Astrocyte (in vitro differentiated cells and primary cell): ENCODE measurements around the gene HMCES. TPM values are rescaled to one million over a fixed set of nuclear protein-coding genes. Genes with fewer than 3 reads are reported as not detected.

Experiments used
- DNase-seq: peaks from one replicate; pipeline ENCODE4 v3.0.0-alpha.2; 2010; ENCODE audit warnings: low read depth
- FAIRE-seq: peaks from 2 replicates; lab custom pipeline; 2011; peaks lifted over from hg19 to GRCh38; lab: Jason Lieb, UNC
- H2AFZ ChIP-seq: 2 replicates; pipeline ENCODE4 v1.6.0; 2012; ENCODE audit warnings: low read depth, low read length, inconsistent platforms
- H3K27ac ChIP-seq: 2 replicates; pipeline ENCODE4 v1.5.1; 2011; ENCODE audit warnings: low read depth, low read length, inconsistent platforms
- H3K27me3 ChIP-seq: 2 replicates; pipeline ENCODE4 v1.6.0; 2011; ENCODE audit warnings: low read length, inconsistent platforms; ENCODE audit not compliant: insufficient read depth
- H3K36me3 ChIP-seq: 2 replicates; pipeline ENCODE4 v1.5.1; 2011; ENCODE audit warnings: low read length, inconsistent platforms; ENCODE audit not compliant: insufficient read depth
- H3K4me1 ChIP-seq: 2 replicates; pipeline ENCODE4 v1.5.1; 2011; ENCODE audit warnings: low read length, inconsistent platforms; ENCODE audit not compliant: insufficient read depth
- H3K4me2 ChIP-seq: 2 replicates; pipeline ENCODE4 v1.6.0; 2012; ENCODE audit warnings: low read length, inconsistent platforms
- H3K4me3 ChIP-seq: 2 replicates; pipeline ENCODE4 v1.5.1; 2011; ENCODE audit warnings: low read depth, mild to moderate bottlenecking, low read length, inconsistent platforms; ENCODE audit not compliant: insufficient read depth
- H3K79me2 ChIP-seq: 2 replicates; pipeline ENCODE4 v1.6.0; 2012; ENCODE audit warnings: mild to moderate bottlenecking, low read length, inconsistent platforms; ENCODE audit not compliant: insufficient read depth
- H3K9ac ChIP-seq: 2 replicates; pipeline ENCODE4 v1.6.0; 2012; ENCODE audit warnings: mild to moderate bottlenecking, low read length, inconsistent platforms
- H3K9me3 ChIP-seq: 2 replicates; pipeline ENCODE4 v1.5.1; 2012; ENCODE audit warnings: low read depth, mild to moderate bottlenecking, low read length, inconsistent platforms; ENCODE audit not compliant: insufficient read depth
- H4K20me1 ChIP-seq: 2 replicates; pipeline ENCODE4 v1.6.0; 2012; ENCODE audit warnings: low read length, inconsistent platforms; ENCODE audit not compliant: insufficient read depth
- H3K27ac Mint-ChIP-seq: one replicate; pipeline ENCODE4 v1.8.0; 2021; ENCODE audit warnings: mild to moderate bottlenecking, mixed read lengths; ENCODE audit not compliant: unreplicated experiment
- H3K27me3 Mint-ChIP-seq: one replicate; pipeline ENCODE4 v1.8.0; 2021; ENCODE audit warnings: low read depth, mixed read lengths; ENCODE audit not compliant: unreplicated experiment
- H3K36me3 Mint-ChIP-seq: one replicate; pipeline ENCODE4 v1.8.0; 2021; ENCODE audit warnings: low read depth, mixed read lengths; ENCODE audit not compliant: unreplicated experiment
- H3K4me1 Mint-ChIP-seq: one replicate; pipeline ENCODE4 v1.8.0; 2021; ENCODE audit warnings: low read depth, mixed read lengths; ENCODE audit not compliant: unreplicated experiment
- H3K4me3 Mint-ChIP-seq: one replicate; pipeline ENCODE4 v1.8.0; 2021; ENCODE audit warnings: mild to moderate bottlenecking, moderate library complexity, mixed read lengths; ENCODE audit not compliant: unreplicated experiment
- H3K9me3 Mint-ChIP-seq: one replicate; pipeline ENCODE4 v1.8.0; 2021; ENCODE audit warnings: mild to moderate bottlenecking, mixed read lengths; ENCODE audit not compliant: unreplicated experiment
- CTCF ChIP-seq: IDR thresholded peaks from 2 replicates; pipeline ENCODE4 v1.5.1; 2011; ENCODE audit warnings: low read depth, mild to moderate bottlenecking, inconsistent platforms, low read length, moderate library complexity; ENCODE audit not compliant: insufficient read depth
- EZH2 ChIP-seq: IDR thresholded peaks from 2 replicates; pipeline ENCODE4 v1.6.1; 2012; ENCODE audit warnings: mild to moderate bottlenecking, low read length, inconsistent platforms; ENCODE audit not compliant: insufficient read depth
- total RNA-seq: library from RNA; stranded (reverse); gene quantifications from 2 replicates; pipeline ENCODE4 v1.2.1, GENCODE V29; 2021

Gene HMCES
- total RNA-seq, 1 donor from 2014 or later, result 27.4 TPM

- FAIRE-seq, result no peak
- Histone ChIP-seq H3K4me1 (peaks cover 10% of the 10 kb centered on the region), H3K36me3 (peaks cover 83% of the 10 kb centered on the region), H3K9me3 (no peaks in the 10 kb centered on the region), H3K9ac (no peak overlapping the region), H2AFZ (no peak overlapping the region), H3K4me2 (no peak overlapping the region), H3K27me3 (no peaks in the 10 kb centered on the region), H3K79me2 (peaks cover 30% of the 10 kb centered on the region), H3K4me3 (no peak overlapping the region), H4K20me1 (peaks cover 83% of the 10 kb centered on the region), H3K27ac (no peak overlapping the region)
- Mint-ChIP-seq H3K27me3 (no peaks in the 10 kb centered on the region), H3K27ac (no peak overlapping the region), H3K4me1 (peaks cover 12% of the 10 kb centered on the region), H3K4me3 (no peak overlapping the region), H3K36me3 (peaks cover 51% of the 10 kb centered on the region), H3K9me3 (no peaks in the 10 kb centered on the region)
- TF ChIP-seq CTCF, result no peak
- DNase-seq, result no peak
Measured at GRCh38 chr3:129266651-129267050, 12.0 kb upstream of the HMCES start.

- H3K9me3 Mint-ChIP-seq, result no peaks in the 10 kb centered on the region
- peaks cover 12% of the 10 kb centered on the region for H3K4me1 Mint-ChIP-seq
- Histone ChIP-seq H3K9ac (peak overlapping the region; percentile 17), H3K79me2 (peaks cover 22% of the 10 kb centered on the region), H3K36me3 (peaks cover 86% of the 10 kb centered on the region), H3K27me3 (no peaks in the 10 kb centered on the region), H4K20me1 (peaks cover 82% of the 10 kb centered on the region), H3K4me3 (no peak overlapping the region), H3K27ac (peak overlapping the region; percentile 40), H3K9me3 (no peaks in the 10 kb centered on the region), H2AFZ (no peak overlapping the region), H3K4me2 (no peak overlapping the region), H3K4me1 (peaks cover 10% of the 10 kb centered on the region)
- H3K27ac Mint-ChIP-seq, result no peak overlapping the region
- FAIRE-seq, result no peak
- TF ChIP-seq EZH2 (no peak), CTCF (no peak)
- no peaks in the 10 kb centered on the region for H3K27me3 Mint-ChIP-seq
- DNase-seq, result no peak
- H3K36me3 Mint-ChIP-seq, result peaks cover 46% of the 10 kb centered on the region
- H3K4me3 Mint-ChIP-seq, result no peak overlapping the region
Measured at GRCh38 chr3:129268396-129268795, 10.3 kb upstream of the HMCES start.

- FAIRE-seq (no peak), DNase-seq (no peak)
- TF ChIP-seq CTCF (no peak), EZH2 (no peak)
- Histone ChIP-seq H2AFZ (no peak overlapping the region), H3K27me3 (no peaks in the 10 kb centered on the region), H3K9me3 (no peaks in the 10 kb centered on the region), H3K9ac (no peak overlapping the region), H3K79me2 (peaks cover 10% of the 10 kb centered on the region), H3K36me3 (peaks cover 90% of the 10 kb centered on the region), H3K4me1 (peaks cover 10% of the 10 kb centered on the region), H4K20me1 (peaks cover 82% of the 10 kb centered on the region), H3K4me2 (no peak overlapping the region), H3K4me3 (no peak overlapping the region), H3K27ac (no peak overlapping the region)
- peaks cover 39% of the 10 kb centered on the region for H3K36me3 Mint-ChIP-seq
- no peak overlapping the region for H3K27ac Mint-ChIP-seq
- no peak overlapping the region for H3K4me3 Mint-ChIP-seq
- no peaks in the 10 kb centered on the region for H3K9me3 Mint-ChIP-seq
- H3K27me3 Mint-ChIP-seq, result no peaks in the 10 kb centered on the region
- peaks cover 10% of the 10 kb centered on the region for H3K4me1 Mint-ChIP-seq
Measured at GRCh38 chr3:129271674-129272073, 7.0 kb upstream of the HMCES start.
